Caco-2 (cell line): Measurements from ENCODE around the gene NSUN6. TPM values are rescaled to one million over a fixed set of nuclear protein-coding genes. Genes with fewer than 3 reads are reported as not detected.

Source experiments
- Bru-seq: library from RNA; stranded (reverse); fragments of 400-500 nt; gene quantifications from one replicate; lab custom pipeline; 2021; lab: Mats Ljungman, UMichigan
- BruChase-seq, 2 experiments: library from RNA; stranded (reverse); fragments of 400-500 nt; gene quantifications; one replicate each; lab custom pipeline; 2021; lab: Mats Ljungman, UMichigan
- BruUV-seq: library from RNA; stranded (reverse); fragments of 400-500 nt; replicated peaks from 2 replicates; lab custom pipeline; 2021; lab: Mats Ljungman, UMichigan
- CTCF ChIA-PET: fragments of 300-600 bp; sonication (Branson Sonifier 250); formaldehyde crosslinking; loops from one replicate; lab custom pipeline; 2022; ENCODE audit warnings: antibody characterized with exemption; lab: Charles Lee
- POLR2A ChIA-PET: fragments of 300-600 bp; sonication (Branson Sonifier 250); formaldehyde crosslinking; loops from one replicate; lab custom pipeline; 2022; ENCODE audit warnings: antibody characterized with exemption; lab: Charles Lee
- DNase-seq, 2 experiments: peaks; one replicate each; pipeline versions ENCODE4 v3.0.0 to v3.0.0-alpha.2; 2020 to 2022
- H3K27me3 ChIP-seq: replicated peaks from 2 replicates; pipeline ENCODE4 v1.6.0; 2011; ENCODE audit warnings: low read length; ENCODE audit not compliant: control insufficient read depth, insufficient read depth
- H3K36me3 ChIP-seq: 2 replicates; pipeline ENCODE4 v1.5.1; 2011; ENCODE audit warnings: low read length; ENCODE audit not compliant: control insufficient read depth, insufficient read depth
- H3K4me1 ChIP-seq: fragments of 250-450 bp; sonication (Bioruptor Pico); 2 replicates; pipeline ENCODE4 v1.5.1; 2020; ENCODE audit warnings: mild to moderate bottlenecking
- H3K4me3 ChIP-seq: 2 replicates; pipeline ENCODE4 v1.5.1; 2011; ENCODE audit warnings: low read depth, mild to moderate bottlenecking, control low read depth, low read length
- H3K9me3 ChIP-seq: fragments of 250-450 bp; sonication (Bioruptor Pico); 2 replicates; pipeline ENCODE4 v1.5.1; 2020; ENCODE audit warnings: mild to moderate bottlenecking, moderate library complexity
- H3K27ac Mint-ChIP-seq: one replicate; pipeline ENCODE4 v1.8.0; 2022; ENCODE audit warnings: mixed read lengths; ENCODE audit not compliant: unreplicated experiment
- H3K27me3 Mint-ChIP-seq: one replicate; pipeline ENCODE4 v1.8.0; 2022; ENCODE audit warnings: mixed read lengths; ENCODE audit not compliant: insufficient read depth, unreplicated experiment
- H3K36me3 Mint-ChIP-seq: one replicate; pipeline ENCODE4 v1.8.0; 2022; ENCODE audit warnings: mild to moderate bottlenecking, mixed read lengths; ENCODE audit not compliant: insufficient read depth, unreplicated experiment
- H3K4me1 Mint-ChIP-seq: one replicate; pipeline ENCODE4 v1.8.0; 2022; ENCODE audit warnings: low read depth, mixed read lengths; ENCODE audit not compliant: unreplicated experiment
- H3K4me3 Mint-ChIP-seq: one replicate; pipeline ENCODE4 v1.8.0; 2022; ENCODE audit warnings: mild to moderate bottlenecking, moderate library complexity, mixed read lengths; ENCODE audit not compliant: unreplicated experiment
- H3K9me3 Mint-ChIP-seq: one replicate; pipeline ENCODE4 v1.8.0; 2022; ENCODE audit warnings: mixed read lengths; ENCODE audit not compliant: unreplicated experiment
- intact Hi-C: fragments of 100-400 bp; cut with micrococcal nuclease; formaldehyde crosslinking; loops from one replicate; pipeline ENCODE4 v1.10.0; 2022; ENCODE audit not compliant: unreplicated experiment
- long read RNA-seq: library from polyadenylated mRNA; stranded (forward); transcript quantifications from one replicate; pipeline ENCODE4 v2.0.0, GENCODE V29; 2022
- total RNA-seq: library from RNA; stranded (reverse); gene quantifications from 2 replicates; pipeline ENCODE4 v1.2.3, GENCODE V29; 2022
- TF ChIP-seq, protein P1 (sequence below), 2 experiments: fragments of 200-600 bp in 1 of 2; IDR thresholded peaks; 1 replicate in 1 of 2; 2 replicates in 1 of 2; pipeline versions ENCODE4 v1.5.1 to v1.8.0; 2011 to 2022; ENCODE audit warnings: antibody characterized with exemption in 1 of 2, control low read depth in 1 of 2, inconsistent platforms in 1 of 2, low read depth in 1 of 2, low read length in 1 of 2, mild to moderate bottlenecking in 1 of 2, moderate library complexity in 1 of 2; ENCODE audit not compliant: insufficient read depth in 1 of 2, severe bottlenecking in 1 of 2, unreplicated experiment in 1 of 2

The NSUN6 gene, protein sequence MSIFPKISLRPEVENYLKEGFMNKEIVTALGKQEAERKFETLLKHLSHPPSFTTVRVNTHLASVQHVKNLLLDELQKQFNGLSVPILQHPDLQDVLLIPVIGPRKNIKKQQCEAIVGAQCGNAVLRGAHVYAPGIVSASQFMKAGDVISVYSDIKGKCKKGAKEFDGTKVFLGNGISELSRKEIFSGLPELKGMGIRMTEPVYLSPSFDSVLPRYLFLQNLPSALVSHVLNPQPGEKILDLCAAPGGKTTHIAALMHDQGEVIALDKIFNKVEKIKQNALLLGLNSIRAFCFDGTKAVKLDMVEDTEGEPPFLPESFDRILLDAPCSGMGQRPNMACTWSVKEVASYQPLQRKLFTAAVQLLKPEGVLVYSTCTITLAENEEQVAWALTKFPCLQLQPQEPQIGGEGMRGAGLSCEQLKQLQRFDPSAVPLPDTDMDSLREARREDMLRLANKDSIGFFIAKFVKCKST
- total RNA-seq, result 17.3 and 17.7 TPM in 2 replicates
- percentile 72 among the genes with signal in this experiment for Bru-seq, nascent RNA
- BruChase-seq, experiment 1, labeled RNA remaining after a 2-hour chase, result percentile 70 among the genes with signal in this experiment
- percentile 71 among the genes with signal in this experiment for BruChase-seq, experiment 2, labeled RNA remaining after a 6-hour chase
- long read RNA-seq, transcript NSUN6-201 (11 exons, 2,201 nt), result major isoform, 17 of 21 reads
- long read RNA-seq, partial matches to known transcripts, result 1 of 21 reads
- long read RNA-seq, other reads (novel, unspliced or antisense), result 3 of 21 reads

DNA sequence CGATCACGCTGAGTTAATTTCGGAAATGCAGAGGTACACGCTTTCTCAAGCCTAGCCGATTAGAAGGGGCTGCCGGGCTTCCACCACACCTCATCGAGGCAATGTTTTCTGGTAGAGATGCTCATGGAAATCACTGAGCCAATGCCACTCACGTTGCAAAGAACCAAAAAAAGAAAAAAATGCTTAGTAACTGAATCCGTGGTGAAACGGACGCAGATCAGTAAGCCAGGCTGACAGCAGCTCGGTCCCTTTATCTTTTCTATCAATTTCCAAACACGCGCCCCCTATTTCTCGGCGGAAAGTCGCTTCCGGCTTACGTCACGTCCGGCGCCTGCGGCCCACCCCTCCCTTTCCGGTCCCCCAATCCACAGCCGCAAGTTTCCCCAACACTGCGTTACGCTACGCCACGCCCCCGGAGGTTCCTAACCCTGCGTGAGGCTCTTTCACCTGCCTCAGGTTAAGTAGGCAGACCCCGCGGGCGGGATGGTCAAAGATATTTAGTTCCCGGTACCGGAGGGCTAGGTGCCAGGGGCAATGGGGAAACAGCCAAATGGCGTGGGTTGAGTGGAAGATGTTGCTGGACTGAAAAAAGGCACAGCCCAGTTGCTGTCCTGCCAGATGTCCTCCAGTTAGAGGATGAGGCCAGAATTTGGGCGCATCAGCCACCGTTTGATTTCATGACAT, at the start of gene NSUN6:
TSS of gene NSUN6 (minus strand) at position 264 of the 684 bp plus-strand sequence. CDS start 384 bp downstream, outside the sequence.
- TF ChIP-seq, protein P1, sequence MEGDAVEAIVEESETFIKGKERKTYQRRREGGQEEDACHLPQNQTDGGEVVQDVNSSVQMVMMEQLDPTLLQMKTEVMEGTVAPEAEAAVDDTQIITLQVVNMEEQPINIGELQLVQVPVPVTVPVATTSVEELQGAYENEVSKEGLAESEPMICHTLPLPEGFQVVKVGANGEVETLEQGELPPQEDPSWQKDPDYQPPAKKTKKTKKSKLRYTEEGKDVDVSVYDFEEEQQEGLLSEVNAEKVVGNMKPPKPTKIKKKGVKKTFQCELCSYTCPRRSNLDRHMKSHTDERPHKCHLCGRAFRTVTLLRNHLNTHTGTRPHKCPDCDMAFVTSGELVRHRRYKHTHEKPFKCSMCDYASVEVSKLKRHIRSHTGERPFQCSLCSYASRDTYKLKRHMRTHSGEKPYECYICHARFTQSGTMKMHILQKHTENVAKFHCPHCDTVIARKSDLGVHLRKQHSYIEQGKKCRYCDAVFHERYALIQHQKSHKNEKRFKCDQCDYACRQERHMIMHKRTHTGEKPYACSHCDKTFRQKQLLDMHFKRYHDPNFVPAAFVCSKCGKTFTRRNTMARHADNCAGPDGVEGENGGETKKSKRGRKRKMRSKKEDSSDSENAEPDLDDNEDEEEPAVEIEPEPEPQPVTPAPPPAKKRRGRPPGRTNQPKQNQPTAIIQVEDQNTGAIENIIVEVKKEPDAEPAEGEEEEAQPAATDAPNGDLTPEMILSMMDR (IDR thresholded peaks at IDR 0.05; ENCODE audit: insufficient read depth in 1 of 2, low read depth in 1 of 2, low read length in 1 of 2, severe bottlenecking in 1 of 2, unreplicated experiment in 1 of 2), result peak in 1 of 2 experiments; percentile 11
- no peaks in the 10 kb centered on the region for H3K27me3 Mint-ChIP-seq
- POLR2A ChIA-PET, result interaction anchor here (1.5 kb wide), 1 partner anchor 24 kb away, joined by 6 read pairs; no protein-coding TSS in a partner anchor
- H3K4me1 ChIP-seq, result peaks cover 12% of the 10 kb centered on the region; the same call in 1 of the 2 replicates
- H3K4me1 Mint-ChIP-seq, result peaks cover 9% of the 10 kb centered on the region
- H3K27ac Mint-ChIP-seq, result peak within 1 kb of the TSS; percentile 94
- no peaks in the 10 kb centered on the region for H3K36me3 ChIP-seq
- CTCF ChIA-PET, result no interaction called here
- H3K9me3 Mint-ChIP-seq, result no peaks in the 10 kb centered on the region
- intact Hi-C loops, result loop anchor here (1.0 to 2.0 kb wide), 2 partner anchors 8 to 67 kb away; partner anchors contain the start of gene ARL5B
- H3K36me3 Mint-ChIP-seq, result peaks cover 9% of the 10 kb centered on the region
- no TSS peak for BruUV-seq
- DNase-seq, result peak; percentile 94 to 95
- no peaks in the 10 kb centered on the region for H3K27me3 ChIP-seq
- H3K9me3 ChIP-seq, result no peaks in the 10 kb centered on the region
- peak within 1 kb of the TSS; percentile 57 for H3K4me3 ChIP-seq
- H3K4me3 Mint-ChIP-seq, result peak within 1 kb of the TSS; percentile 92

DNA sequence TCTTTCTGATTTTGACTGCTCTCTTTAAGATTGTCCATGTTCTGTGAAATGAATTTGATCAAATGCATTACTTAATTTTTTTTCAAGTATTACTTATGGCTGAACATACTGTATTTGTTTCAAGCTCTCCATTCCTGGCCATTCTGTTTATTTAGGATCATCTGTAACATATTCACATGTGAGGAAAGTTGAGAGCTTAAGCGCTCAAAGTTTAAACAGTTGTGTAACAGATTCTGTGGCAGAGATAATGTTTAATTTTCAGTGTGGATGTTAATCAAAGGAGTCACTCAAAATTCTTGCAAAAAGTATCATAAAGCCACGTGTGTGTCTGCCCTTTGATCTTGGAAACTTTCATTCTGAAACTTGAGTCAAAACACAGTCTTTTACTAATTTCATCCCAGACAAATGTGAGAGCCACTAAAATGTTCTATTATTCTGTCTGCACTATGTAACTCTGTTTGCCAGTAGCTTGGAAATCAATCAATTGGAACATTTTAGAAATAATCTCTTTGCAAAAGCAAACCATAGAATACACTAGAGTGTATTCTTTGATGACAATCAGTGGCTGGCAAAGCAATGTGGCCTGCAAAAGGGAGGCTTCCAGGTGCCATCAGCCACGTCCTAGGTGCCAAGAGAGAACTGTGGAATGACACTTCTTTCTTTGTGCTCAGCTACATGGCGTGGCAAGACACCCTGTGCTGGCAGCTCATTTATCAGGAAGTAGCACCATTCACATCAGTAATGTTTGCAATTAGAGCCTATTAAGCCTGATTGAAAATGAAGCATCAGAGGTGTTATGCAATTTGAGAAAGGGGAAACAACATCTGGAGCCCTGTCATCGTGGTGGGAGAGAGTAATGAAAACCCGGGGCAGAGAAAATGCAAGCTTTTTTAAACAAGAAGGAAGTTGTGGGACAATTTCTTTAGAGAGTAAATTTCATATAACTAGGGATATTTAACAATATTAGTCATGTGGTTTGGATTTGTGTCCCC, 48.8 kb upstream of the NSUN6 start:
- H3K27me3 ChIP-seq, result no peaks in the 10 kb centered on the region
- no TSS peak for BruUV-seq
- H3K4me3 Mint-ChIP-seq, result no peak overlapping the region
- peaks cover 12% of the 10 kb centered on the region for H3K4me1 Mint-ChIP-seq
- H3K4me3 ChIP-seq, result no peak overlapping the region
- CTCF ChIA-PET, result interaction anchor here (0.6 to 1.4 kb wide), 3 partner anchors 11 to 925 kb away, joined by 4 to 5 read pairs (median 4); no protein-coding TSS in a partner anchor
- no peaks in the 10 kb centered on the region for H3K36me3 ChIP-seq
- H3K9me3 Mint-ChIP-seq, result no peaks in the 10 kb centered on the region
- no peaks in the 10 kb centered on the region for H3K27me3 Mint-ChIP-seq
- no peak for DNase-seq
- TF ChIP-seq, protein P1 (IDR thresholded peaks at IDR 0.05; ENCODE audit: insufficient read depth in 1 of 2, low read depth in 1 of 2, low read length in 1 of 2, severe bottlenecking in 1 of 2, unreplicated experiment in 1 of 2), result no peak
- no peak overlapping the region for H3K27ac Mint-ChIP-seq
- no peaks in the 10 kb centered on the region for H3K36me3 Mint-ChIP-seq
- no peaks in the 10 kb centered on the region for H3K9me3 ChIP-seq
- POLR2A ChIA-PET, result no interaction called here
- intact Hi-C loops, result loop anchor here (2.0 kb wide), 1 partner anchor 21 kb away; no protein-coding TSS in a partner anchor
- 0 out of 2 replicates have a peak, but pooled peaks cover 6% of the 10 kb centered on the region for H3K4me1 ChIP-seq
